LNCaP clone FGC (cell line): ENCODE measurements around the gene ANKRD30B.
"Not testable (repeated sequence)": the region's sequence is repeated elsewhere in the genome, so short reads cannot be mapped to it uniquely, and the experiment has no call there.

Experiments
- DNase-seq: peaks from one replicate; pipeline ENCODE4 v3.0.0-alpha.2; 2011; ENCODE audit warnings: low read depth
- H3K4me3 ChIP-seq: 2 replicates; pipeline ENCODE4 v1.5.1; 2011; ENCODE audit warnings: mild to moderate bottlenecking, low read depth, low read length, control low read depth
- TF ChIP-seq, protein P1 (sequence below): IDR thresholded peaks from 2 replicates; pipeline ENCODE4 v1.5.1; 2012; ENCODE audit warnings: mild to moderate bottlenecking; ENCODE audit not compliant: control insufficient read depth, insufficient read depth; ENCODE audit errors: extremely low read depth

The ANKRD30B gene, protein sequence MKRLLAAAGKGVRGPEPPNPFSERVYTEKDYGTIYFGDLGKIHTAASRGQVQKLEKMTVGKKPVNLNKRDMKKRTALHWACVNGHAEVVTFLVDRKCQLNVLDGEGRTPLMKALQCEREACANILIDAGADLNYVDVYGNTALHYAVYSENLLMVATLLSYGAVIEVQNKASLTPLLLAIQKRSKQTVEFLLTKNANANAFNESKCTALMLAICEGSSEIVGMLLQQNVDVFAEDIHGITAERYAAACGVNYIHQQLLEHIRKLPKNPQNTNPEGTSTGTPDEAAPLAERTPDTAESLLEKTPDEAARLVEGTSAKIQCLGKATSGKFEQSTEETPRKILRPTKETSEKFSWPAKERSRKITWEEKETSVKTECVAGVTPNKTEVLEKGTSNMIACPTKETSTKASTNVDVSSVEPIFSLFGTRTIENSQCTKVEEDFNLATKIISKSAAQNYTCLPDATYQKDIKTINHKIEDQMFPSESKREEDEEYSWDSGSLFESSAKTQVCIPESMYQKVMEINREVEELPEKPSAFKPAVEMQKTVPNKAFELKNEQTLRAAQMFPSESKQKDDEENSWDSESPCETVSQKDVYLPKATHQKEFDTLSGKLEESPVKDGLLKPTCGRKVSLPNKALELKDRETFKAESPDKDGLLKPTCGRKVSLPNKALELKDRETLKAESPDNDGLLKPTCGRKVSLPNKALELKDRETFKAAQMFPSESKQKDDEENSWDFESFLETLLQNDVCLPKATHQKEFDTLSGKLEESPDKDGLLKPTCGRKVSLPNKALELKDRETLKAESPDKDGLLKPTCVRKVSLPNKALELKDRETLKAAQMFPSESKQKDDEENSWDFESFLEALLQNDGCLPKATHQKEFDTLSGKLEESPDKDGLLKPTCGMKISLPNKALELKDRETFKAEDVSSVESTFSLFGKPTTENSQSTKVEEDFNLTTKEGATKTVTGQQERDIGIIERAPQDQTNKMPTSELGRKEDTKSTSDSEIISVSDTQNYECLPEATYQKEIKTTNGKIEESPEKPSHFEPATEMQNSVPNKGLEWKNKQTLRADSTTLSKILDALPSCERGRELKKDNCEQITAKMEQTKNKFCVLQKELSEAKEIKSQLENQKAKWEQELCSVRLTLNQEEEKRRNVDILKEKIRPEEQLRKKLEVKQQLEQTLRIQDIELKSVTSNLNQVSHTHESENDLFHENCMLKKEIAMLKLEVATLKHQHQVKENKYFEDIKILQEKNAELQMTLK (N-terminal part only)

GRCh38 chr18:14747513-14748474 lies at the start of gene ANKRD30B:
ANKRD30B (plus strand) TSS chr18:14748172; CDS start chr18:14748420, 248 bp downstream.
- DNase-seq: no peak
- TF ChIP-seq, protein P1, sequence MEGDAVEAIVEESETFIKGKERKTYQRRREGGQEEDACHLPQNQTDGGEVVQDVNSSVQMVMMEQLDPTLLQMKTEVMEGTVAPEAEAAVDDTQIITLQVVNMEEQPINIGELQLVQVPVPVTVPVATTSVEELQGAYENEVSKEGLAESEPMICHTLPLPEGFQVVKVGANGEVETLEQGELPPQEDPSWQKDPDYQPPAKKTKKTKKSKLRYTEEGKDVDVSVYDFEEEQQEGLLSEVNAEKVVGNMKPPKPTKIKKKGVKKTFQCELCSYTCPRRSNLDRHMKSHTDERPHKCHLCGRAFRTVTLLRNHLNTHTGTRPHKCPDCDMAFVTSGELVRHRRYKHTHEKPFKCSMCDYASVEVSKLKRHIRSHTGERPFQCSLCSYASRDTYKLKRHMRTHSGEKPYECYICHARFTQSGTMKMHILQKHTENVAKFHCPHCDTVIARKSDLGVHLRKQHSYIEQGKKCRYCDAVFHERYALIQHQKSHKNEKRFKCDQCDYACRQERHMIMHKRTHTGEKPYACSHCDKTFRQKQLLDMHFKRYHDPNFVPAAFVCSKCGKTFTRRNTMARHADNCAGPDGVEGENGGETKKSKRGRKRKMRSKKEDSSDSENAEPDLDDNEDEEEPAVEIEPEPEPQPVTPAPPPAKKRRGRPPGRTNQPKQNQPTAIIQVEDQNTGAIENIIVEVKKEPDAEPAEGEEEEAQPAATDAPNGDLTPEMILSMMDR: no peak
- H3K4me3 ChIP-seq: no peak within 1 kb of the TSS

GRCh38 chr18:14701286-14702040 lies 46.5 kb upstream of the ANKRD30B start:
- not testable (repeated sequence) for DNase-seq, H3K4me3 ChIP-seq

DNA sequence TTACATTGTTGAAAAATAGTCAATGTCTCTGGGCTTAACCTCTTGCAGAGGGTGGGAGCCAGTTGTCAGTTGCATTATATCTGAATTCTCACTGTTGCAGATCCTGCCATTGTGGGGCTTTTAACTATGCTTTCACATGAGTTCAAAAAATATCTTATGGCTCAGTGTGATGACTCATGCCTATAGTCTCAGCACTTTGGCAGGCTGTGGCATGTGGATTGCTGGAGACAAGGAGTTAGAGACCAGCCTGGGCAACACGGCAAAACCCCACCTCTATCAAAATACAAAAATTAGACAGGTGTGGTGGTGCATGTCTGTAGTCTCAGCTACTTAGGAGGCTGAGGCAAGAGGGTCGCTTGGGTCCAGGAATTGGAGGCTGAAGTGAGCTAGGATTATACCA lies 38.2 kb upstream of the ANKRD30B start:
- not testable (repeated sequence) for DNase-seq, H3K4me3 ChIP-seq

GRCh38 chr18:14721569-14721968 lies 26.4 kb upstream of the ANKRD30B start:
- not testable (repeated sequence) for H3K4me3 ChIP-seq, DNase-seq

DNA sequence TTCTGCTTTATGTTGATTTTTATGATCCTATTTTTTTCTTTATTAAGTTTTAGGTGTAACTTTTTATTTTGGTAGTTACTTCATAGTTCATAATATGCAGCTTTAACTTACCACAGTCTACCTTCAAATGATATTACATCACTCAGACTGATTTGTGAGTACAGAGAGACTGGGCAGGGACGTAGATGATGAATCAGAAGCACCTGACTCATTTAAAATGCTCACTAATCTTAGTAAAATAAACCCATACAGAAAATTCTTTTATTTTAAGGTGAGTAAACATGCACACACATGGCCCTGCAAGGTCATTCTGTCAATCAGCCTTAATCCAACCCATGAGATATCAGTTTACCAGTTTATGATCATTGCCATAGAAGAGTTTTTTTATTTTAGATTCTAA lies 8.9 kb upstream of the ANKRD30B start:
- DNase-seq, H3K4me3 ChIP-seq: not testable (repeated sequence)

- no peak overlapping the region for H3K4me3 ChIP-seq
- no peak for DNase-seq
- TF ChIP-seq, protein P1: no peak
Observed at GRCh38 chr18:14746897-14747296, 1.1 kb upstream of the ANKRD30B start.

DNA sequence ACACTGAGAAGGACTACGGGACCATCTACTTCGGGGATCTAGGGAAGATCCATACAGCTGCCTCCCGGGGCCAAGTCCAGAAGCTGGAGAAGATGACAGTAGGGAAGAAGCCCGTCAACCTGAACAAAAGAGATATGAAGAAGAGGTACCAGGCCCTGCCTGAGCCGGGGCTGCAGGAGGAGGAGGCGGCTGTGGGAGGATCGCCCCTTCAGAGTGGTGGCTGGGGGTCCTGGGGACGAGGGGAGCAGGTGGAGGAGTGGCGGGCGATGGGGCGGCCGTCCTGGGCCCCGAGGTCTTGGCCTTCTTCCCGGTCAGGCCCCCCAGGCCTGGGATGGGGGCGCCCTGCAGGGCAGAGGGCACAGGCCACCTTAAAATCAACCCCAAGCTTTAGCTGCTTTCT lies 524 bp downstream of the ANKRD30B start:
- TF ChIP-seq, protein P1: no peak
- no peak overlapping the region for H3K4me3 ChIP-seq
- no peak for DNase-seq

DNA sequence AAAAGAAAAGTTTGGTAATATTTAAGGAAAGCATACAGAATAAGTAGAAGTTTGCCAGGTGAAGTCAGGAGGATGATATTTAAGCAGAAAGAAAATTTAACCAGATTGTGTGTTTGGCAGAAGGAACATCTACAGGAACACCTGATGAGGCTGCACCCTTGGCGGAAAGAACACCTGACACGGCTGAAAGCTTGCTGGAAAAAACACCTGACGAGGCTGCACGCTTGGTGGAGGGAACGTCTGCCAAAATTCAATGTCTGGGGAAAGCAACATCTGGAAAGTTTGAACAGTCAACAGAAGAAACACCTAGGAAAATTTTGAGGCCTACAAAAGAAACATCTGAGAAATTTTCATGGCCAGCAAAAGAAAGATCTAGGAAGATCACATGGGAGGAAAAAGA lies 15.6 kb downstream of the ANKRD30B start:
- DNase-seq: not testable (repeated sequence)

More for the DNA sequence above, 15.6 kb downstream of the ANKRD30B start:
- H3K4me3 ChIP-seq: not testable (repeated sequence)
